ENCODE data around the gene DUT. TPM values are rescaled to one million over a fixed set of nuclear protein-coding genes. Genes with fewer than 3 reads are reported as not detected.

DUT gene
- total RNA-seq, 2 experiments from 2014 or later, result 60.7 to 65.3 TPM

- Mint-ChIP-seq H3K27ac (no peak overlapping the region), H3K36me3 (ENCODE audit: low read depth) (no peaks in the 10 kb centered on the region), H3K4me3 (no peak overlapping the region), H3K9me3 (no peaks in the 10 kb centered on the region), H3K4me1 (ENCODE audit: low read depth) (no peaks in the 10 kb centered on the region), H3K27me3 (no peaks in the 10 kb centered on the region)
- Histone ChIP-seq H3K4me1 (ENCODE audit: insufficient read depth, low read length) (no peaks in the 10 kb centered on the region), H3K4me3 (ENCODE audit: low read length) (no peak overlapping the region), H3K27ac (ENCODE audit: low read depth in 1 of 2, low read length in 2 of 2) (no peak overlapping the region), H3K36me3 (ENCODE audit: insufficient read depth, low read length) (no peaks in the 10 kb centered on the region), H3K27me3 (ENCODE audit: control insufficient read depth in 1 of 2, insufficient read depth in 2 of 2, low read length in 2 of 2) (no peaks in the 10 kb centered on the region), H3K9me3 (ENCODE audit: control insufficient read depth in 1 of 2, insufficient read depth in 1 of 2, low read length in 2 of 2) (no peaks in the 10 kb centered on the region)
- TF ChIP-seq, protein P1, sequence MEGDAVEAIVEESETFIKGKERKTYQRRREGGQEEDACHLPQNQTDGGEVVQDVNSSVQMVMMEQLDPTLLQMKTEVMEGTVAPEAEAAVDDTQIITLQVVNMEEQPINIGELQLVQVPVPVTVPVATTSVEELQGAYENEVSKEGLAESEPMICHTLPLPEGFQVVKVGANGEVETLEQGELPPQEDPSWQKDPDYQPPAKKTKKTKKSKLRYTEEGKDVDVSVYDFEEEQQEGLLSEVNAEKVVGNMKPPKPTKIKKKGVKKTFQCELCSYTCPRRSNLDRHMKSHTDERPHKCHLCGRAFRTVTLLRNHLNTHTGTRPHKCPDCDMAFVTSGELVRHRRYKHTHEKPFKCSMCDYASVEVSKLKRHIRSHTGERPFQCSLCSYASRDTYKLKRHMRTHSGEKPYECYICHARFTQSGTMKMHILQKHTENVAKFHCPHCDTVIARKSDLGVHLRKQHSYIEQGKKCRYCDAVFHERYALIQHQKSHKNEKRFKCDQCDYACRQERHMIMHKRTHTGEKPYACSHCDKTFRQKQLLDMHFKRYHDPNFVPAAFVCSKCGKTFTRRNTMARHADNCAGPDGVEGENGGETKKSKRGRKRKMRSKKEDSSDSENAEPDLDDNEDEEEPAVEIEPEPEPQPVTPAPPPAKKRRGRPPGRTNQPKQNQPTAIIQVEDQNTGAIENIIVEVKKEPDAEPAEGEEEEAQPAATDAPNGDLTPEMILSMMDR (IDR thresholded peaks at IDR 0.05), result no peak
- intact Hi-C loops (cut with DNase I, micrococcal nuclease), result no loop called here
- ChIA-PET CTCF (interaction anchor here (0.6 kb wide), 1 partner anchor 863 kb away, joined by 3 read pairs; no protein-coding TSS in a partner anchor), POLR2A (no interaction called here)
- DNase-seq (no peak), ATAC-seq (ENCODE audit: poor library complexity) (no peak)
Measured at GRCh38 chr15:48307586-48307985, 23.6 kb upstream of the DUT start.

DNA sequence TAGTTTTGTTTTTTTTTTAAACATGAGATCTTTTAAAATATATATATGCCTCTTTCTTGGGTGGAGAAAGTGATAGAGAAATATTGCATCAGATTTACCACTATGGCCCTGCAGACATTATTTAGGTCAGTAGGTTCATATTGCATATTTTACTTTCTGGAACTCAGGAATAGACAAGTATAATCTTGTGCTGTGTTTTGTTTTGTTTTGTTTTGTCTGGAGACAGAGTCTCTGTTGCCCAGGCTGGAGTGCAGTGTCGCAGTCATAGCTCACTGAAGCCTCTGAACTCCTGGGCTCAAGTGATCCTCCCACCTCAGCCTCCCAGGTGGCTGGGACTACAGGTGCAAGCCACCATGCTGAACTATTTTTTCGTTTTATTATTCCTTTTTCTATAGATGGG, 21.5 kb upstream of the DUT start:
- Histone ChIP-seq H3K4me3 (ENCODE audit: low read length) (no peak overlapping the region), H3K27ac (ENCODE audit: low read depth in 1 of 2, low read length in 2 of 2) (no peak overlapping the region), H3K4me1 (ENCODE audit: insufficient read depth, low read length) (no peaks in the 10 kb centered on the region), H3K9me3 (ENCODE audit: control insufficient read depth in 1 of 2, insufficient read depth in 1 of 2, low read length in 2 of 2) (no peaks in the 10 kb centered on the region), H3K36me3 (ENCODE audit: insufficient read depth, low read length) (no peaks in the 10 kb centered on the region), H3K27me3 (ENCODE audit: control insufficient read depth in 1 of 2, insufficient read depth in 2 of 2, low read length in 2 of 2) (no peaks in the 10 kb centered on the region)
- Mint-ChIP-seq H3K27me3 (no peaks in the 10 kb centered on the region), H3K36me3 (ENCODE audit: low read depth) (no peaks in the 10 kb centered on the region), H3K4me3 (no peak overlapping the region), H3K4me1 (ENCODE audit: low read depth) (no peaks in the 10 kb centered on the region), H3K27ac (no peak overlapping the region), H3K9me3 (no peaks in the 10 kb centered on the region)
- POLR2A ChIA-PET, result no interaction called here
- ATAC-seq (ENCODE audit: poor library complexity) (no peak), DNase-seq (no peak)
- TF ChIP-seq, protein P1 (IDR thresholded peaks at IDR 0.05), result no peak
- intact Hi-C loops (cut with DNase I, micrococcal nuclease), result no loop called here
- CTCF ChIA-PET, result no interaction called here

DNA sequence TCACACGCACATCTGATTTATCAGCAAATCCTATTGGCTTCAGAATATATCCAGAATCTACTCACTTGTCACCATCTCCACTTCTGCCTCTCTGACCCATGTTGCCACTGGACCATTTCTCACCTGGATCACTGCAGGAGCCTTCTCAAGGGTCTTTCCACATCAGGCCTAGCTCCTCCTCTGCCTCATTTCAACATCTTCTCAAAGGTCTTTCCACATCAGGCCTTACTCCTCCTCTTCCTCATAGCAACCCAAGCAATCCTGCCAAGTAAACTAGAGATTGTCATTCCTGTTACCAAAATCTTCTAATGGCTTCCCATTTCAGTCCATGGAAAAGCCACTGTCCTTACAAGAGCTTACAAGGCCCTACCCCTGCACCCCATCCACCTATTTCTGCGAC, 18.0 kb upstream of the DUT start:
- TF ChIP-seq, protein P1 (IDR thresholded peaks at IDR 0.05), result no peak
- no peak overlapping the region for H3K27ac Mint-ChIP-seq
- ChIA-PET POLR2A (no interaction called here), CTCF (no interaction called here)
- no peaks in the 10 kb centered on the region for H3K9me3 Mint-ChIP-seq
- ATAC-seq (ENCODE audit: poor library complexity) (no peak), DNase-seq (no peak)
- H3K36me3 ChIP-seq (ENCODE audit: insufficient read depth, low read length), result no peaks in the 10 kb centered on the region
- H3K4me1 ChIP-seq (ENCODE audit: insufficient read depth, low read length), result no peaks in the 10 kb centered on the region
- no peaks in the 10 kb centered on the region for H3K4me1 Mint-ChIP-seq (ENCODE audit: low read depth)
- H3K4me3 Mint-ChIP-seq, result no peak overlapping the region
- no peaks in the 10 kb centered on the region for H3K27me3 ChIP-seq (ENCODE audit: control insufficient read depth in 1 of 2, insufficient read depth in 2 of 2, low read length in 2 of 2)
- H3K27me3 Mint-ChIP-seq, result no peaks in the 10 kb centered on the region
- intact Hi-C loops (cut with DNase I, micrococcal nuclease), result no loop called here
- H3K36me3 Mint-ChIP-seq (ENCODE audit: low read depth), result no peaks in the 10 kb centered on the region
- no peak overlapping the region for H3K4me3 ChIP-seq (ENCODE audit: low read length)
- no peak overlapping the region for H3K27ac ChIP-seq (ENCODE audit: low read depth in 1 of 2, low read length in 2 of 2)
- H3K9me3 ChIP-seq (ENCODE audit: control insufficient read depth in 1 of 2, insufficient read depth in 1 of 2, low read length in 2 of 2), result no peaks in the 10 kb centered on the region
